GM06990 (cell line): Measurements from ENCODE around the gene ADAT2.
"Not testable (repeated sequence)": the region's sequence is repeated elsewhere in the genome, so short reads cannot be mapped to it uniquely, and the experiment has no call there.

Experiments used
- DNase-seq: peaks from one replicate; pipeline ENCODE4 v3.0.0-alpha.2; 2011; ENCODE audit not compliant: insufficient read length; ENCODE audit errors: extremely low read depth
- H3K27me3 ChIP-seq: replicated peaks from 2 replicates; pipeline ENCODE4 v1.6.0; 2011; ENCODE audit warnings: low read length; ENCODE audit not compliant: control insufficient read depth, insufficient read depth
- H3K36me3 ChIP-seq: 2 replicates; pipeline ENCODE4 v1.5.1; 2011; ENCODE audit warnings: low read length; ENCODE audit not compliant: control insufficient read depth, insufficient read depth
- H3K4me3 ChIP-seq: replicated peaks from 2 replicates; pipeline ENCODE4 v1.5.1; 2011; ENCODE audit warnings: low read depth, mild to moderate bottlenecking, control low read depth, low read length
- CTCF ChIP-seq: IDR thresholded peaks from 2 replicates; pipeline ENCODE4 v1.5.1; 2011; ENCODE audit warnings: low read length, control low read depth, mild to moderate bottlenecking, inconsistent platforms; ENCODE audit not compliant: insufficient read depth, poor library complexity, severe bottlenecking

ADAT2 gene

DNA sequence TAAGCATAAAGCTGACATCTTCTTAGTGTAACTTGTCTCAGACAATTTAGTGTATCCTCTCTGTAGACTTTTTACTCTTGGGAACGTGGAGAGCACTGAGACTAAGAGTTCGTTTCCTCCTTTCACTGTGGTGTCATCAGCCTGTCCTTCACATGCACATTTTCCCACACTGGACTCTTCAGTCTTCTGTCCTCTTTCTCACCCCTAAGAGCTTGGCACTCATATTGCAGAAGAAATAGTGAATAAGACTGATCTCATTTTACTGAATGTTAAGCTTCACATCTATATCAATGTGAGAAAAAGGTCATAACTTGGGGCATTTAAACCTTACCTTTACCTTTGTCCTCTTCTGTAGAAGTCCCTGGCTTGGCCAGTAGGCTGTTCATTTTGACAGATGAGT lies 35.5 kb upstream of the ADAT2 start:
- H3K36me3 ChIP-seq = no peaks in the 10 kb centered on the region; the same call in 1 of the 2 replicates
- no peak overlapping the region for H3K4me3 ChIP-seq
- DNase-seq = no peak
- no peaks in the 10 kb centered on the region for H3K27me3 ChIP-seq
- TF ChIP-seq CTCF = no peak

DNA sequence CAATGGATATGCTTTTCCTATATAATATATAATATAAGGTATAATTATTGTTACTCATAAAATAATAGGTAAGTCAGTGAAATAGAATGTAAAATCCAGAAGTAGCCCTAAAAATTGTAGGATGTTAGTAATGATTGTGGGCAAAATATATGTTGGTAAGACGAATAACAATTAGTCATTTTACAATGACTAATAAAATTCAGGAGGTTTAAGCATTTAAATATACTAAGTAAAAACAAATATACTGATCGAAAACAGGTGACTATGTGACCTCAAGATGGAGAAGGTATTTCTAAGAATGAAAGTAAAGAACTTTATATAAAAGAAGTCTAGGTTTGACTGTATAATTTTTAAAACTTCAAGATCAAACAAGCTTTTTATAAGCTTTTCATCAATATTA lies 32.1 kb upstream of the ADAT2 start:
- Histone ChIP-seq H3K4me3 (no peak overlapping the region), H3K36me3 (no peaks in the 10 kb centered on the region; the same call in 1 of the 2 replicates), H3K27me3 (no peaks in the 10 kb centered on the region)
- TF ChIP-seq CTCF = no peak
- no peak for DNase-seq

GRCh38 chr6:143478479-143479062 lies 28.1 kb upstream of the ADAT2 start:
- no peaks in the 10 kb centered on the region for H3K36me3 ChIP-seq

DNA sequence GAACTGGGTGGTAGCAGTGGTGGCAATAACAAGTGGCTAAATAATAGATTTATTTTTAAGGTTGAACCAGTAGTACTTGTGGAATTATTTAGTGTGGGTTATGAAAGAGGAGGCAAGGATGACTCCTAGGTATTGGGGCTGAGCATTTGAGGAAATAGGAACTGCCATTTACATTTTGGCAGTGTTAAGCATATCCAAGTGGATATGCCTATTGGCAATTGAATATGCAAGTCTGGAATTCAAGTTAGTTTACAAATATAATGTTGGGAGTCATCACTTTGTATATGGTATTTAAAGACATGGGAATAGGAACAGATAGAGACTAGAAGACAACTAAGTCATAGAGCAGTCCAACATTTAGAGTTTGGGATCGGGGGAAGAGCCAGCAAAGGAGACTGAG lies 26.1 kb upstream of the ADAT2 start:
- Histone ChIP-seq H3K4me3 (no peak overlapping the region), H3K36me3 (no peaks in the 10 kb centered on the region), H3K27me3 (no peaks in the 10 kb centered on the region)
- no peak for DNase-seq
- TF ChIP-seq CTCF = no peak

More at GRCh38 chr6:143478479-143479062, 28.1 kb upstream of the ADAT2 start:
- Histone ChIP-seq H3K27me3 (no peaks in the 10 kb centered on the region), H3K4me3 (no peak overlapping the region)
- no peak for DNase-seq
- no peak for TF ChIP-seq CTCF

GRCh38 chr6:143471822-143472221 lies 21.3 kb upstream of the ADAT2 start:
- TF ChIP-seq CTCF = no peak
- no peaks in the 10 kb centered on the region for H3K36me3 ChIP-seq
- no peak overlapping the region for H3K4me3 ChIP-seq
- no peak for DNase-seq
- no peaks in the 10 kb centered on the region for H3K27me3 ChIP-seq

- not testable (repeated sequence) for DNase-seq, H3K36me3 ChIP-seq, H3K27me3 ChIP-seq, H3K4me3 ChIP-seq
Measured at GRCh38 chr6:143468823-143469222, 18.3 kb upstream of the ADAT2 start.
